ENCODE results near the gene WDSUB1.

The WDSUB1 gene, protein sequence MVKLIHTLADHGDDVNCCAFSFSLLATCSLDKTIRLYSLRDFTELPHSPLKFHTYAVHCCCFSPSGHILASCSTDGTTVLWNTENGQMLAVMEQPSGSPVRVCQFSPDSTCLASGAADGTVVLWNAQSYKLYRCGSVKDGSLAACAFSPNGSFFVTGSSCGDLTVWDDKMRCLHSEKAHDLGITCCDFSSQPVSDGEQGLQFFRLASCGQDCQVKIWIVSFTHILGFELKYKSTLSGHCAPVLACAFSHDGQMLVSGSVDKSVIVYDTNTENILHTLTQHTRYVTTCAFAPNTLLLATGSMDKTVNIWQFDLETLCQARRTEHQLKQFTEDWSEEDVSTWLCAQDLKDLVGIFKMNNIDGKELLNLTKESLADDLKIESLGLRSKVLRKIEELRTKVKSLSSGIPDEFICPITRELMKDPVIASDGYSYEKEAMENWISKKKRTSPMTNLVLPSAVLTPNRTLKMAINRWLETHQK

GRCh38 chr2:159285929-159286708 is at the start of gene WDSUB1:
TSS of gene WDSUB1 (minus strand) at chr2:159286703. CDS start at chr2:159283069, 3,634 bp downstream.
- DNase-seq (ENCODE audit: low read depth in 2 of 3, low spot score in 2 of 3): peak in 2 of 3 experiments; percentile 24 to 32

- DNase-seq (ENCODE audit: low read depth in 2 of 3, low spot score in 2 of 3): no peak
Measured at GRCh38 chr2:159326569-159327255, 40.2 kb upstream of the WDSUB1 start.

DNA sequence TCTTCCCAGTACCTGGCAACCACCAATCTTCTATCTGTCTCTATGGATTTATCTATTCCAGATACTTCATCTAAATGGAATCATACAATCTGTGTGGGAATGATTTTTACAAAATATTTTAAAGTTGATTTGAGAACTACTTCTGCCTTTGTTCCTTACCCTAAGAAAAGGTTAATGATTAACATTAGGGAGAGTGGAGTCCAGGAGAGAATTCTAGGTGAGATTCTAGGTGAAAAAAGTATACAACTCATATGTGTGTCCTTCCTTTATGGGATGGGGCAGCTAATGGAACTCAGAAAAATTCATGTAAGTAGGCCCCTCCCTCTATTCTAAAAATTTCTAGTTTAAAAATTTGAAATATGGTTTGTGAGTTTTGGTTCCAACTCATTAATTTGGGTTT is 35.9 kb upstream of the WDSUB1 start:
- no peak for DNase-seq (ENCODE audit: low read depth in 2 of 3, low spot score in 2 of 3)

DNA sequence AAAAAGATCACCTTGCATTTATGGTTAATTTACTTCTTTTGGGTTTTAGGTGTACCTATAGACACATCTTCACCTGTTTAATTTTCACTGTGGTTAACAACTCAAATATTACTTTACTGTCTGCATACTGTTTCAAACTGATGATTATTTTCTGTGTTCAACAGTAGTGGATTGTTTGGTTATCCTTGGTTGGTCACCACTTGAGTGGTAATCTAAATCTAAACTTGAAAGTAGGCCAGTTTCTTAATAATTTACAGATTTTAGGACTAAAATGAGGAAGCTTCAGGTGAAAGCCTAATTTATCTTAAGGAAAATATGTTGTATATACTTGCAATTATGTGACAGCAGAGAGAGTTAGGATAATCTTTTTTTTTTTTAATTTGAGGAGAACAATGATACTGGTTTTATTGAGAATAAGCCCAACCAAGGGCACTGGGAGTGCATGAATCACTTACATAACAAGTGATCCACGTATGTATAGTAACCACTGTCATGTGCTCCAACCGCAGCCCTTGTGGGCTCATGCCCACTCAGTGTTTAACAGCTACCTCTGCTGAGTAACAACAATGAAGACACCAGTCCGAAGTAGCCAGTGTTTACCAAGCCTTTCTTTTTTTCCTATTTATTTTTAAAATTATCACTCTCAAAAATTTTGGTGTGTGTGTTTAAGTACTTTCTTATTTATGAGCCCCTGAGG is 31.0 kb upstream of the WDSUB1 start:
- no peak for DNase-seq (ENCODE audit: low read depth in 2 of 3, low spot score in 2 of 3)

DNA sequence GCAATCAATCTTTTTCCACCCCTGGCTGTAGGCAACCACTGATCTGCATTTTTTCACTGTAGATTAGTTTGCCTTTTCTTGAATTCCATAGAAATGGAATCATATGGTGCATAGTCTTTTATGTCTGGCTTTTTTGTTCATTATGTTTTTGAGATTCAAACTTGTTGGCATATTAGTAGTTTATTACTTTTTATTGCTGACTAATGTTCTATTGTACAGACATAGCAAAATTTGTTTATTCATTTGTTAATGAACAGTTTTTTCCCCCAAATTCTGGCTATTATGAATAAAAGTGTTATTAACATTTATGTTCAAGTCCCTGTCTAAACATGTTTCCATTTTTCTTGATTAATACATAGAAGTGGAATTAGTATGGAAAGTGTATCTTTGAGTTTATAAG is 21.4 kb upstream of the WDSUB1 start:
- no peak for DNase-seq (ENCODE audit: low read depth in 2 of 3, low spot score in 2 of 3)

- no peak for DNase-seq (ENCODE audit: low read depth in 2 of 3, low spot score in 2 of 3)
Measured at GRCh38 chr2:159300586-159300985, 14.1 kb upstream of the WDSUB1 start.

DNA sequence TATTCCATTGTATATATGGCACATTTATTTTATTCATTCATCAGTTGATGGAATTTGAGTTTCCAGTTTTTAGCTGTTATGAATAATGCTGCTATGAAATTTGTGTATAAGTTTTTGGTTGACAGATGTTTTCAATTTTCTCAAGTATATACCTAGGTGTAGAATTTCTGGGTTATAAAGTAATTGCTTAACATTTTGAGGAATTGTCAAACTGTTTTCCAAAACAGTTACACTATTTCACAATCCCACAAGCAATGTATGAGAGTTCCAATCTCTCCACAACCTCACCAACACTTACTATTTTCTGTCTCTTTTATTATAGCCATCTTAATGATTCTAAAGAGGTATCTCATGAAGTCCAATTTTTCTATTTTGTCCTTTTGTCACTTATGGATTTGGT is 12.5 kb upstream of the WDSUB1 start:
- no peak for DNase-seq (ENCODE audit: low read depth in 2 of 3, low spot score in 2 of 3)

DNA sequence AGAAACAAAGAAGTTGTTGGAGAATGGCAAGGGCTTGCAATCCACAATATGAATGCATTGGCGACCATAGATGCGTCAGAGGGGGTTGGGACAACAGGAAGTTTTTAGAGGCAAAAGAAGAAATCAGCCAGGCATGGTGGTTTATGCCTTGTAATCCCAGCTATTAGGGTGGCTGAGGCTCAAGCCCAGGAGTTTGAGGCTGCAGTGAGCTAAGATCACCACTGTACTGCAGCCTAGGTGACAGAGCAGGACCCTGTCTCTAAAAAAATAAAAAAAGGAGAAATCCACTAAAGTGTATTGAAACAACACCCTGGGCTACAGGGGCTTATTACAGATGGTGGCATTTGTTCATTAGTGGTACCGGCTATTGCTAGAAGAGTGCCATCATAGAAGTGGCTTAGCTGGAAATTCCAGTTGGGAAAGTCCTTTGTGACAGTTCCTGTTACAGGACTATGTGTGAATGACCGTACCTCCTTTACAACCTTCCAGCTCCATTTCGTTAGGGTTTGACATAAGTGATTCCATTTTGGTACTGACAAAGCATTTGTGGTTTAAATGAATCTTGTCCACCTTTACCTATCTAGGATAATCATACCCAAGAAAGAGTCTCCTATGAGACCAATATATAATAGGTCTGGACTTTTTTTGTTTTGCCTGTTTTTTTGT is 10.7 kb upstream of the WDSUB1 start:
- DNase-seq (ENCODE audit: low read depth in 2 of 3, low spot score in 2 of 3): no peak

DNA sequence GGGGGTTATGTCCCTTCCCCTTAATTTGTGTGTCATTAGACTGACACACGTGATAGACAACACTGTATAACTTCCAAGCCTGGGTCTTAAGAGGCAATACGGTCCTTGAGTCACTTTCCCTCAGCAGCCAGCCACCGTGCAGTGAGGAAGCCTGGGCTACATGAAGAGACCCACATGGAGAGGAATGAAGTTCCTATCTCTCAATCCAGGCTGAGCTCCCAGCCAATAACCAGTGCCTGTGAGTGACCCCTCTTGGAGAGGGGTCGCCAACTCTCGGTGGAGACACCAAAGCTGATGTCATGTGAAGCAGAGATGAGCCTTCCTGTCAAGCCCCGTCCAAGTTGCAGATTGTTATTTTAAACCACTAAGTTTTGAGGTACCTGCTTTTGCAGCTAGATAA is 5.7 kb upstream of the WDSUB1 start:
- DNase-seq (ENCODE audit: low read depth in 2 of 3, low spot score in 2 of 3): no peak

DNA sequence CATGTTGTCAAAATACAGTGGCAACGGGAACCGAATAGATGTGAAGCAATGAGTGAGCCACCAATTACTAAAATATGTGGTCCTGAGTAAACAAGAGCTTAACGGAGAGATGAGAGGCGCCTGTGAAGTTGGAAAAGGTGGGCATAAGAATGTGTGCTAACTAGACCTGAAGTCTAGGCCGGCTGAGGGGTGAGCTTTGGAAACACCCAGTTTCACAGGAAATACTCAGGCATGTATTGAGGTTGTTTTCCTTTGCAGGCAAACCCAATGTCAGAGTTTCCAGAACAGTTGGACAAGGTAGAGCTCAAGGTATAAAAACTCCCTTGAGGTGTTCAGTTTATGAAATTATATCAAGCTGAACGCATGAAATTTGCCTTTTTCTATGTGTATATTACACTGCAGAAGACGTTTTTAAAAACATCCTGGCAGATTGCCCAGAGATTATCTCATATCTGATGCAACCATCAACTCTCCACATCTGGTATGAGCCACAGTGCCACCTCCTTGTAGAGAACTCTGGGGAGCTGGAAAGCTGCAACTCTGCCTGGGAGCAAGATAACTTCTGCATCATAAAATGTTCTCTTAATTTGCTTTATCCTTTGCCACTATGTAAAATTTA is 3.9 kb upstream of the WDSUB1 start:
- no peak for DNase-seq (ENCODE audit: low read depth in 2 of 3, low spot score in 2 of 3)

GRCh38 chr2:159287733-159288132 is 1.2 kb upstream of the WDSUB1 start:
- no peak for DNase-seq (ENCODE audit: low read depth in 2 of 3, low spot score in 2 of 3)

DNA sequence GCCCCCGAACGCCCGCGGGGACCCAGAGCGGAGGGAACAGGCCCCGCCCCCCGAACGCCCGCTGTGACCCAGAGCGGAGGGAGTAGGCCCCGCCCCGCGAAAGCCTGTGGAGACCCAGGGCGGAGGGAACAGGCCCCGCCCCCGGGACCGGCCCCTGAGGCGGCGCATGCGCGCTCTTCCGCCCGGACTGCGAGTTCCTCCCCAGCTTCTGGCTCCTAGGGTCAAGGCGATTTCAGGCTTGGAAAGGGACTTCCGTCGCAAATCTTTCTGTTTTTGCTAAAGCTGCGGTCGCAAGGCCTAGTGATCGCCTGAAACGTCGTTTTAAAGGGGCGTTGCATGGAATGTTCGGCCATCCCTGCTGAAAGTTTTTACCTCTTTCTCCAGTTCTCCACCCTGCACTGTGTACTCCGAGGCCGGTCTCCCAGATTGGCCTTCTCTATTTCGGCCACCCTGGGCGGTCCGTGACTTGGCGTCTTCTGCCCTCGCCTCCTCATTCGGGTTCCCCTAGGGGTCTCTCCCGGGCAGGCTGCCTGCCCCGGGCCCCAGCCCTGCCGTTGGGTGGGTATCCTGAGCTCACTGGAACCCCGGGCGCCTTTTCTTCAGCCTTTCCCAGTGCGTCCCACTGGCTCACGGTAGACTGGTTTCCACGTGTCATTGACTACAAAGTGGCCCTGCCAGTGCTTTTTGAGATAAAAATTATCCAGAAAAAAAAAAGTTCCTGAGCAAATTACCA is 372 bp upstream of the WDSUB1 start:
- peak; percentile 80 to 90 (median 88) for DNase-seq (ENCODE audit: low read depth in 2 of 3, low spot score in 2 of 3)

DNA sequence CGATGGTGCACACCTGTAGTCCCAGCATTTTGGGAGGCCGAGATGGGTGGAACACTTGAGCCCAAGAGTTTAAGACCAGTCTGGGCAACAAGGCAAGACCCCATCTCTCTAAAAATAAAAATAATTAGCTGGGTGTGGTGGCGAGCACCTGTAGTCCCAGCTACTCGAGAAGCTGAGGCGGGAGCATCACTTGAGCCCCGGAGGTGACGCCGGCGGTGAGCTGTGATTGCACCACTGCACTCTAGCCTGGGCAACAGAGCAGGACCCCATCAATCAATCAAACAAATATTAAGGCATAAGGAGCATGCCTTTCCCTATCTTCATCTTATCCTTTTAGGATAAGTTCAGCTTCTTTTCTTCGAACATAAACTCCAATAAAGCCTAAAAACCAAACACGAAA is 1.1 kb downstream of the WDSUB1 start:
- no peak for DNase-seq (ENCODE audit: low read depth in 2 of 3, low spot score in 2 of 3)

DNA sequence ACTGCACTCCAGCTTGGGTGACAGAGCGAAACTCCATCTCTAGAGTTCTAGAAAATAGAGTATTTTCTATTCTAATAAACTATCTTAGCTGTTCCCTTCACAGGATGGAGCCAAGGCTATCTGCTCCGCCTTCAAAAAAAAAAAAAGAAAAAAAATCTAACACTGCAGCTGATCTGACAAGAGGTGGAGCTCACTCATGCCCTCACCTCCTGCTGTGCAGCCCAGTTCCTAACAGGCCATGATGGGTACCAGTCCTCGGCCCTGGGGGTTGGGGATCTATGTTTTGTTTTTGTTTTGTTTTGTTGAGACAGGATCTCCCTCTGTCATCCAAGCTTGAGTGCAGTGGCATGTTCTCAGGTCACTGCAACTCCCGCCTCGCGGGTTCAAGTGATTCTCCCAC is 3.0 kb downstream of the WDSUB1 start:
- DNase-seq (ENCODE audit: low read depth in 2 of 3, low spot score in 2 of 3): no peak

- DNase-seq (ENCODE audit: low read depth in 2 of 3, low spot score in 2 of 3): no peak
Measured at GRCh38 chr2:159281002-159281401, 5.5 kb downstream of the WDSUB1 start.

- no peak for DNase-seq (ENCODE audit: low read depth in 2 of 3, low spot score in 2 of 3)
Measured at GRCh38 chr2:159279700-159280099, 6.8 kb downstream of the WDSUB1 start.

DNA sequence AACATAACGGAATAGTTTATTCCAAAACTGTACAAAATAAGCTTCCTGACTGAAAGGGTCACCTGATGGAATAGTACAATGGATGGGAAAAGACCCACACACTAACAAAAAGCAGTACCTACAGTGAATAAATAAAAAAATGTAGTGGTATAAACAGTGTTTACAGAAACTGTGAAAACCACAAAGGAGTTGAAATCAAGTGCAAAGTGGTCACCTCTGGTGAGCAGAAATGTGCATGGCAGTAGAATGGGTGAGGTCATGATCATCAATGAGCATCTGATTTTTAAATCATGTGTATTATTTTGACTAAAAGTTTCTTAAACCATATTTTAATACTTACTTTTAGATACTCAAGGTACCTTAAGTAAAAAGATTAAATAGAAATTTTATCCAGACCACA is 11.4 kb downstream of the WDSUB1 start:
- DNase-seq (ENCODE audit: low read depth in 2 of 3, low spot score in 2 of 3): no peak

GRCh38 chr2:159272156-159272555 is 14.3 kb downstream of the WDSUB1 start:
- DNase-seq (ENCODE audit: low read depth in 2 of 3, low spot score in 2 of 3): no peak

DNA sequence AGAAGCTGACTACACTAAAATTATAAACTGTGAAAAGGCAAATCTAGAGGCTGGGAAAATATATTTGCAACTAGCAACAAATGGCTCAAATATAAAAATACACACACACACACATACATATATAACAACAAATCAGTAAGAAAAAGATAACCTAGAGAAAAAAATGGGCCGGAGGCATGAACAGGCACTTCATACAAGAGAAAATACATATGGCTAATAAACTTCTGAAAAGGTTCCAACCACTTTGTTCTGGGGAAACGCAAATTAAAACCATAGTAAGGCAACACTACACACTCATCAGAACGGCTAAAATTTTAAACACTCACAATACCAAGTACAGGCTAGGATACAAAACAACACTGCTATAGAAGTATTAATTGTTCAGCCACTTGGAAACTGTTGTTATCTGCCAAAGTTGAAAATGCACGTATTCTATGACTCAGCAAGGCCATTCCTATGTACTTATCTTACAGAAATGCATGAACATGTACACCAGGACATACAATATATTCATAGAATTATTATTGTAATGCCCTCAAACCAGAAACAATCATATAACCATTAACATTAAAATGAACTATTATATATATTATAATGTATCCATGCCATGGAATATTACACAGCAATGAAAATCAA is 15.6 kb downstream of the WDSUB1 start:
- DNase-seq (ENCODE audit: low read depth in 2 of 3, low spot score in 2 of 3): no peak
